ENCODE measurements around the gene ZBTB7A.

Gene ZBTB7A

GRCh38 chr19:4099041-4099764, 32.5 kb upstream of the ZBTB7A start:
- peaks cover 12% of the 10 kb centered on the region for H3K36me3 ChIP-seq (ENCODE audit: insufficient read depth, low read length)
- H3K9ac ChIP-seq (ENCODE audit: low read depth, low read length): no peak overlapping the region
- no peaks in the 10 kb centered on the region for H3K9me3 ChIP-seq (ENCODE audit: control insufficient read depth, insufficient read depth, low read length)
- no peaks in the 10 kb centered on the region for H3K4me1 ChIP-seq (ENCODE audit: insufficient read depth, low read length)

- Histone ChIP-seq H3K9me3 (ENCODE audit: control insufficient read depth, insufficient read depth, low read length) (no peaks in the 10 kb centered on the region), H3K9ac (ENCODE audit: low read depth, low read length) (no peak overlapping the region), H3K36me3 (ENCODE audit: insufficient read depth, low read length) (peaks cover 14% of the 10 kb centered on the region), H3K4me1 (ENCODE audit: insufficient read depth, low read length) (no peaks in the 10 kb centered on the region)
Measured at GRCh38 chr19:4098493-4098892, 31.8 kb upstream of the ZBTB7A start.

- H3K9me3 ChIP-seq (ENCODE audit: control insufficient read depth, insufficient read depth, low read length): no peaks in the 10 kb centered on the region
- H3K36me3 ChIP-seq (ENCODE audit: insufficient read depth, low read length): peaks cover 15% of the 10 kb centered on the region
- no peak overlapping the region for H3K9ac ChIP-seq (ENCODE audit: low read depth, low read length)
- no peaks in the 10 kb centered on the region for H3K4me1 ChIP-seq (ENCODE audit: insufficient read depth, low read length)
Measured at GRCh38 chr19:4097501-4097900, 30.8 kb upstream of the ZBTB7A start.

GRCh38 chr19:4096049-4096892, 29.6 kb upstream of the ZBTB7A start:
- H3K9me3 ChIP-seq (ENCODE audit: control insufficient read depth, insufficient read depth, low read length): no peaks in the 10 kb centered on the region
- no peaks in the 10 kb centered on the region for H3K4me1 ChIP-seq (ENCODE audit: insufficient read depth, low read length)
- H3K36me3 ChIP-seq (ENCODE audit: insufficient read depth, low read length): peaks cover 8% of the 10 kb centered on the region
- H3K9ac ChIP-seq (ENCODE audit: low read depth, low read length): no peak overlapping the region

GRCh38 chr19:4095488-4095844, 28.8 kb upstream of the ZBTB7A start:
- H3K4me1 ChIP-seq (ENCODE audit: insufficient read depth, low read length): no peaks in the 10 kb centered on the region
- H3K9ac ChIP-seq (ENCODE audit: low read depth, low read length): no peak overlapping the region
- H3K9me3 ChIP-seq (ENCODE audit: control insufficient read depth, insufficient read depth, low read length): no peaks in the 10 kb centered on the region
- peaks cover 6% of the 10 kb centered on the region; the same call in 1 of the 2 replicates for H3K36me3 ChIP-seq (ENCODE audit: insufficient read depth, low read length)

- Histone ChIP-seq H3K4me1 (ENCODE audit: insufficient read depth, low read length) (no peaks in the 10 kb centered on the region), H3K9ac (ENCODE audit: low read depth, low read length) (no peak overlapping the region), H3K9me3 (ENCODE audit: control insufficient read depth, insufficient read depth, low read length) (no peaks in the 10 kb centered on the region), H3K36me3 (ENCODE audit: insufficient read depth, low read length) (peaks cover 6% of the 10 kb centered on the region; the same call in 1 of the 2 replicates)
Measured at GRCh38 chr19:4094761-4095487, 28.2 kb upstream of the ZBTB7A start.

GRCh38 chr19:4094291-4094690, 27.6 kb upstream of the ZBTB7A start:
- Histone ChIP-seq H3K9ac (ENCODE audit: low read depth, low read length) (no peak overlapping the region), H3K9me3 (ENCODE audit: control insufficient read depth, insufficient read depth, low read length) (no peaks in the 10 kb centered on the region), H3K4me1 (ENCODE audit: insufficient read depth, low read length) (no peaks in the 10 kb centered on the region), H3K36me3 (ENCODE audit: insufficient read depth, low read length) (peaks cover 6% of the 10 kb centered on the region; the same call in 1 of the 2 replicates)

GRCh38 chr19:4093643-4094175, 27.0 kb upstream of the ZBTB7A start:
- Histone ChIP-seq H3K9ac (ENCODE audit: low read depth, low read length) (no peak overlapping the region), H3K9me3 (ENCODE audit: control insufficient read depth, insufficient read depth, low read length) (no peaks in the 10 kb centered on the region), H3K36me3 (ENCODE audit: insufficient read depth, low read length) (peaks cover 6% of the 10 kb centered on the region; the same call in 1 of the 2 replicates), H3K4me1 (ENCODE audit: insufficient read depth, low read length) (no peaks in the 10 kb centered on the region)

- no peaks in the 10 kb centered on the region for H3K4me1 ChIP-seq (ENCODE audit: insufficient read depth, low read length)
- no peaks in the 10 kb centered on the region for H3K9me3 ChIP-seq (ENCODE audit: control insufficient read depth, insufficient read depth, low read length)
- H3K36me3 ChIP-seq (ENCODE audit: insufficient read depth, low read length): peaks cover 3% of the 10 kb centered on the region; the same call in 1 of the 2 replicates
- no peak overlapping the region for H3K9ac ChIP-seq (ENCODE audit: low read depth, low read length)
Measured at GRCh38 chr19:4090356-4091220, 23.9 kb upstream of the ZBTB7A start.

- H3K4me1 ChIP-seq (ENCODE audit: insufficient read depth, low read length): no peaks in the 10 kb centered on the region
- H3K36me3 ChIP-seq (ENCODE audit: insufficient read depth, low read length): peaks cover 3% of the 10 kb centered on the region; the same call in 1 of the 2 replicates
- no peaks in the 10 kb centered on the region for H3K9me3 ChIP-seq (ENCODE audit: control insufficient read depth, insufficient read depth, low read length)
- no peak overlapping the region for H3K9ac ChIP-seq (ENCODE audit: low read depth, low read length)
Measured at GRCh38 chr19:4089946-4090345, 23.2 kb upstream of the ZBTB7A start.

- no peaks in the 10 kb centered on the region for H3K4me1 ChIP-seq (ENCODE audit: insufficient read depth, low read length)
Measured at GRCh38 chr19:4089400-4089908, 22.8 kb upstream of the ZBTB7A start.

GRCh38 chr19:4088975-4089374, 22.3 kb upstream of the ZBTB7A start:
- H3K9ac ChIP-seq (ENCODE audit: low read depth, low read length): no peak overlapping the region
- H3K4me1 ChIP-seq (ENCODE audit: insufficient read depth, low read length): no peaks in the 10 kb centered on the region
- H3K36me3 ChIP-seq (ENCODE audit: insufficient read depth, low read length): peaks cover 3% of the 10 kb centered on the region; the same call in 1 of the 2 replicates
- no peaks in the 10 kb centered on the region for H3K9me3 ChIP-seq (ENCODE audit: control insufficient read depth, insufficient read depth, low read length)

More at GRCh38 chr19:4089400-4089908, 22.8 kb upstream of the ZBTB7A start:
- Histone ChIP-seq H3K9ac (ENCODE audit: low read depth, low read length) (no peak overlapping the region), H3K36me3 (ENCODE audit: insufficient read depth, low read length) (peaks cover 3% of the 10 kb centered on the region; the same call in 1 of the 2 replicates), H3K9me3 (ENCODE audit: control insufficient read depth, insufficient read depth, low read length) (no peaks in the 10 kb centered on the region)

Measured in ES-I3 (cell line).